ENCODE measurements around the gene CSMD2. TPM values are rescaled to one million over a fixed set of nuclear protein-coding genes. Genes with fewer than 3 reads are reported as not detected.

CSMD2 gene
- total RNA-seq, 1 donor from 2014 or later, result 2.6 TPM

DNA sequence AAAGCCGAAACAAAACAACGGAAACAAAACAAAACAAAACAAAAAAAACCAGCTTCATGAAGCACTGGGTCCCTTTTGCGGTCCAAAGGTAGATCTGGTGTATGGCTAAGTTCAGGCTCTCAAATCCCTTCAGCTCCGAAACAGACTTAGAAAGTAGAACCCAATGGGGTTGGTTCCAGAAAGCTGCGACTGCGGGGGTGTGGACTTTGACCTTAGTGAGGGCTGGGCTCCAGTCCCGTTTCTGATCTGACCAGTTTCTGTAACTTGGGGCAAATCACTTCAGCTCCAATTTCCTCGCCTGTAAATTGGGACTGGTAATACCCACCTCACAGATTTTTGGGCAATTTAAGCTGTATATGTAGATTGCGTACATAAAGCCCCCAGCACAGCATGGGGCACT is 587.4 kb downstream of the CSMD2 start:
- Histone ChIP-seq H3K36me3 (no peaks in the 10 kb centered on the region), H2AFZ (replicated peaks) (no peak overlapping the region), H3K4me3 (no peak overlapping the region), H3K9me3 (ENCODE audit: low read depth) (no peaks in the 10 kb centered on the region), H4K20me1 (ENCODE audit: low read depth) (no peaks in the 10 kb centered on the region), H3K79me2 (ENCODE audit: low read depth) (no peaks in the 10 kb centered on the region), H3K27ac (no peak overlapping the region), H3K4me2 (peak overlapping the region; percentile 1), H3K27me3 (no peaks in the 10 kb centered on the region), H3K4me1 (peaks cover 15% of the 10 kb centered on the region), H3F3A (ENCODE audit: low read depth) (peaks cover 7% of the 10 kb centered on the region), H3K9ac (no peak overlapping the region)
- Mint-ChIP-seq H3K4me3 (no peak overlapping the region), H3K27ac (no peak overlapping the region), H3K27me3 (ENCODE audit: insufficient read depth, low read depth) (peaks cover 6% of the 10 kb centered on the region), H3K4me1 (peaks cover 7% of the 10 kb centered on the region), H3K9me3 (peaks cover 5% of the 10 kb centered on the region), H3K36me3 (no peaks in the 10 kb centered on the region)
- no peak for TF ChIP-seq EZH2 (IDR thresholded peaks at IDR 0.05)
- peak; percentile 40 for DNase-seq (ENCODE audit: low spot score)

DNA sequence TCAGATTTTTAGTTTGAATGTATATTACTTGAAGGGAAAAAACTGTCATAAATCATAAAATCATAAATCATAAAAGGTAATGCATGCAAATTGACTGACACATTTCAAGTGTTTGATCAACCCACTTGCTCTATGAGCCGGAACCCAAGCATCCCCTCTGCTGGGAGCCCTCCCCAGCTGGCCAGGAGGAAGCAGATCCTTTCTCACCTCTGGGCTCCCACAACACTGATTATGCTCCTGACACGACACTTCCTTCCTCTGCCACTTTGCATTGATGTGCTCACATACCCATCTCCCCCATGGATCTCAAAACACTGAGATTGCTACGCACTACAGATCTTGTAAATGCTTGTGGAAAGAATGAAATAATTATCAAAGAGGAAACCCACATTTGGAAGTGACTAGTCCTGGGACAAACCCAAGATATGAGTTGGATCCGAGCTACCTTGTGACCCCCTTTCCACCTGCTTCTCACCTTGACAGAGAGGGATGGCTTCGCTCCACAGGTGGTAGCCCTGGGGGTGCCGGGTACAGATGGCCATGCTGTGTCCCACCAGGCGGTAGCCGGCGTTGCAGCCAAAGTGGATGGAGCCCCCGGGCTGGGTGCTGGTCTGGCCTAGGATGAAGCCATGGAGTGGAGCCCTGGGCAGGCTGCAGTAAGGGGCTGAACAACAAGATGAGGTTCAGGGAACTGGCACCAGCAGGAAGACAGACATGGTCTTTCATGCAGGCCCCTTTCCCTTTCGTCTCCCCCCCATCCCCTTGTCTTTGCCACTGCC is 588.0 kb downstream of the CSMD2 start:
- Histone ChIP-seq H3K4me3 (no peak overlapping the region), H3K79me2 (ENCODE audit: low read depth) (no peaks in the 10 kb centered on the region), H2AFZ (replicated peaks) (no peak overlapping the region), H4K20me1 (ENCODE audit: low read depth) (no peaks in the 10 kb centered on the region), H3K9me3 (ENCODE audit: low read depth) (no peaks in the 10 kb centered on the region), H3K4me2 (no peak overlapping the region), H3K27ac (no peak overlapping the region), H3K27me3 (no peaks in the 10 kb centered on the region), H3K4me1 (peaks cover 15% of the 10 kb centered on the region), H3K36me3 (no peaks in the 10 kb centered on the region), H3K9ac (no peak overlapping the region), H3F3A (ENCODE audit: low read depth) (peaks cover 7% of the 10 kb centered on the region)
- Mint-ChIP-seq H3K36me3 (no peaks in the 10 kb centered on the region), H3K9me3 (peaks cover 5% of the 10 kb centered on the region), H3K27ac (no peak overlapping the region), H3K4me1 (peaks cover 7% of the 10 kb centered on the region), H3K4me3 (no peak overlapping the region), H3K27me3 (ENCODE audit: insufficient read depth, low read depth) (peaks cover 6% of the 10 kb centered on the region)
- TF ChIP-seq, protein P1, sequence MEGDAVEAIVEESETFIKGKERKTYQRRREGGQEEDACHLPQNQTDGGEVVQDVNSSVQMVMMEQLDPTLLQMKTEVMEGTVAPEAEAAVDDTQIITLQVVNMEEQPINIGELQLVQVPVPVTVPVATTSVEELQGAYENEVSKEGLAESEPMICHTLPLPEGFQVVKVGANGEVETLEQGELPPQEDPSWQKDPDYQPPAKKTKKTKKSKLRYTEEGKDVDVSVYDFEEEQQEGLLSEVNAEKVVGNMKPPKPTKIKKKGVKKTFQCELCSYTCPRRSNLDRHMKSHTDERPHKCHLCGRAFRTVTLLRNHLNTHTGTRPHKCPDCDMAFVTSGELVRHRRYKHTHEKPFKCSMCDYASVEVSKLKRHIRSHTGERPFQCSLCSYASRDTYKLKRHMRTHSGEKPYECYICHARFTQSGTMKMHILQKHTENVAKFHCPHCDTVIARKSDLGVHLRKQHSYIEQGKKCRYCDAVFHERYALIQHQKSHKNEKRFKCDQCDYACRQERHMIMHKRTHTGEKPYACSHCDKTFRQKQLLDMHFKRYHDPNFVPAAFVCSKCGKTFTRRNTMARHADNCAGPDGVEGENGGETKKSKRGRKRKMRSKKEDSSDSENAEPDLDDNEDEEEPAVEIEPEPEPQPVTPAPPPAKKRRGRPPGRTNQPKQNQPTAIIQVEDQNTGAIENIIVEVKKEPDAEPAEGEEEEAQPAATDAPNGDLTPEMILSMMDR (IDR thresholded peaks at IDR 0.05), result no peak
- TF ChIP-seq EZH2 (IDR thresholded peaks at IDR 0.05), result no peak
- TF ChIP-seq EZH2phosphoT487 (IDR thresholded peaks at IDR 0.05), result no peak
- no peak for DNase-seq (ENCODE audit: low spot score)

DNA sequence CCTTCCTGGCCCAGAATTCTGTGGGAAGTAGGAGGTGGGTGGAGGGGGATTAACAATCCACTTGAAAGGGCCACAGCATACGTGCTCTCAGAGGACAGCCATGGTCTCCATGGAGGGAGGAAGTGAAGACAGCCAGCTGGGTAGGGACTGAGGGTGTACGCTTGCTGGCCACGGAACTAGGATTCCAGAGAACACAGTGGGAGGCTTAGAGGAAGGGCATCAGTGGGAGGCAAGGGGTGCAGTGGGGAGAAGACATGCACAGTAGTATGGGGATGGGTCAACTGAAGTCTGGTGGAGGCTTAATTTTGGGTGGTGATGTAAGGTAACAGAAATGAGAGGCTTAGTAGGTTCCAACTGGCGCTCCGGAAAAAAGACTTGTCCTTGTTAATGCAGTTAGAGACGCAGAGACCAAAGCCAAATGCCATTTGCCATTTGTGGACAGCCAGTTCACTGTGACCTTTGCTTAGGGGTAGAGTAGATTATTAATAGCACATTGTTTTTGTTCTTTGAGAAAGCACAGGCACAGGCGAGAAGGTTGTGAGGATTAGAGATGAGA is 589.6 kb downstream of the CSMD2 start:
- Mint-ChIP-seq H3K4me1 (peaks cover 7% of the 10 kb centered on the region), H3K27ac (no peak overlapping the region)

More for the DNA sequence above, 589.6 kb downstream of the CSMD2 start:
- no peaks in the 10 kb centered on the region for H4K20me1 ChIP-seq (ENCODE audit: low read depth)
- Mint-ChIP-seq H3K36me3 (peaks cover under 1% of the 10 kb centered on the region), H3K9me3 (peaks cover 5% of the 10 kb centered on the region), H3K4me3 (no peak overlapping the region), H3K27me3 (ENCODE audit: insufficient read depth, low read depth) (peaks cover 6% of the 10 kb centered on the region)
- peaks cover 15% of the 10 kb centered on the region for H3K4me1 ChIP-seq
- no peak overlapping the region for H3K4me3 ChIP-seq
- H3K79me2 ChIP-seq (ENCODE audit: low read depth), result no peaks in the 10 kb centered on the region
- H3K36me3 ChIP-seq, result no peaks in the 10 kb centered on the region
- no peak for TF ChIP-seq EZH2 (IDR thresholded peaks at IDR 0.05)
- TF ChIP-seq, protein P1 (IDR thresholded peaks at IDR 0.05), result no peak
- peaks cover 7% of the 10 kb centered on the region for H3F3A ChIP-seq (ENCODE audit: low read depth)
- no peak overlapping the region for H3K27ac ChIP-seq
- no peak for DNase-seq (ENCODE audit: low spot score)
- no peaks in the 10 kb centered on the region for H3K9me3 ChIP-seq (ENCODE audit: low read depth)
- no peak overlapping the region for H3K9ac ChIP-seq
- H3K27me3 ChIP-seq, result no peaks in the 10 kb centered on the region
- H2AFZ ChIP-seq (replicated peaks), result no peak overlapping the region
- H3K4me2 ChIP-seq, result no peak overlapping the region

All from neural progenitor cell (in vitro differentiated cells).